SK-N-SH (cell line): Measurements from ENCODE around the gene PPP1R8. TPM values are rescaled to one million over a fixed set of nuclear protein-coding genes. Genes with fewer than 3 reads are reported as not detected.

Experiments
- CTCF ChIA-PET: fragments of 300-600, 350-600 bp; formaldehyde crosslinking; extraction: SDS; loops from one replicate; lab custom pipeline; 2021; lab: Yijun Ruan, JAX
- POLR2A ChIA-PET: fragments of 350-600 bp; sonication (Branson Sonifier 250); formaldehyde crosslinking; extraction: SDS; loops from one replicate; lab custom pipeline; 2020; ENCODE audit warnings: antibody characterized with exemption, inconsistent platforms; lab: Yijun Ruan, JAX
- DNase-seq: peaks from one replicate; pipeline ENCODE4 v3.0.0; 2012
- H2AFZ ChIP-seq: fragments of 200-600 bp; sonication (generic); 2 replicates; pipeline ENCODE4 v1.8.1; 2016; ENCODE audit warnings: antibody characterized with exemption, mild to moderate bottlenecking, low read depth
- H3F3A ChIP-seq: fragments of 200-600 bp; sonication (generic); replicated peaks from 2 replicates; pipeline ENCODE3; 2016; ENCODE audit warnings: antibody characterized with exemption, mild to moderate bottlenecking; ENCODE audit not compliant: insufficient read depth
- H3K27ac ChIP-seq, 2 experiments: fragments of 200-500 bp in 1 of 2; fragments of 200-600 bp in 1 of 2; sonication (Bioruptor generic) in 1 of 2; sonication (generic), shearing (Covaris generic) in 1 of 2; 2 replicates each; pipeline versions ENCODE4 v1.5.1 to v1.6.1; 2014 to 2016; ENCODE audit warnings: low read depth in 2 of 2, inconsistent platforms in 1 of 2, low read length in 1 of 2, mild to moderate bottlenecking in 1 of 2, mixed read lengths in 1 of 2
- H3K27me3 ChIP-seq: fragments of 200-600 bp; sonication (generic), shearing (Covaris generic); 2 replicates; pipeline ENCODE4 v1.6.1; 2016; ENCODE audit warnings: mixed run types; ENCODE audit not compliant: insufficient read depth
- H3K36me3 ChIP-seq, 2 experiments: fragments of 200-500 bp in 1 of 2; fragments of 200-600 bp in 1 of 2; sonication (Bioruptor generic) in 1 of 2; sonication (generic) in 1 of 2; replicated peaks in 1 of 2; 2 replicates each; pipeline versions ENCODE3 to v1.5.1; 2014 to 2016; ENCODE audit warnings: low read length in 1 of 2, mild to moderate bottlenecking in 1 of 2; ENCODE audit not compliant: insufficient read depth in 2 of 2, control insufficient read depth in 1 of 2
- H3K4me1 ChIP-seq, 2 experiments: fragments of 200-500 bp in 1 of 2; fragments of 200-600 bp in 1 of 2; sonication (Bioruptor generic) in 1 of 2; sonication (generic), shearing (Covaris generic) in 1 of 2; 2 replicates each; pipeline versions ENCODE4 v1.5.1 to v1.6.1; 2014 to 2016; ENCODE audit warnings: low read depth in 1 of 2, low read length in 1 of 2, mixed run types in 1 of 2; ENCODE audit not compliant: insufficient read depth in 2 of 2, control insufficient read depth in 1 of 2
- H3K4me2 ChIP-seq: fragments of 200-600 bp; sonication (generic), shearing (Covaris generic); 2 replicates; pipeline ENCODE4 v1.6.1; 2017; ENCODE audit warnings: mixed run types
- H3K4me3 ChIP-seq, 2 experiments: fragments of 200-500 bp in 1 of 2; fragments of 200-600 bp in 1 of 2; sonication (Bioruptor generic) in 1 of 2; sonication (generic), shearing (Covaris generic) in 1 of 2; 2 replicates each; pipeline versions ENCODE4 v1.5.1 to v1.8.1; 2014 to 2016; ENCODE audit warnings: low read depth in 2 of 2, inconsistent platforms in 1 of 2, low read length in 1 of 2, mild to moderate bottlenecking in 1 of 2, mixed read lengths in 1 of 2, moderate library complexity in 1 of 2
- H3K79me2 ChIP-seq: fragments of 200-600 bp; sonication (generic); 2 replicates; pipeline ENCODE4 v1.8.1; 2017; ENCODE audit warnings: mild to moderate bottlenecking; ENCODE audit not compliant: insufficient read depth
- H3K9ac ChIP-seq: fragments of 200-600 bp; sonication (generic); 2 replicates; pipeline ENCODE4 v1.6.1; 2017; ENCODE audit warnings: mixed run types
- H3K9me2 ChIP-seq: fragments of 200-600 bp; sonication (generic); 2 replicates; pipeline ENCODE4 v1.6.1; 2017; ENCODE audit warnings: mixed run types
- H3K9me3 ChIP-seq: fragments of 200-600 bp; sonication (generic); 2 replicates; pipeline ENCODE4 v1.6.1; 2017; ENCODE audit warnings: mixed run types, mild to moderate bottlenecking, moderate library complexity
- H4K20me1 ChIP-seq: fragments of 200-600 bp; sonication (generic); 2 replicates; pipeline ENCODE4 v1.6.1; 2017; ENCODE audit warnings: mild to moderate bottlenecking, mixed run types; ENCODE audit not compliant: insufficient read depth
- ELF1 ChIP-seq: IDR thresholded peaks from 2 replicates; pipeline ENCODE4 v1.4.0; 2012
- EZH2phosphoT487 ChIP-seq: fragments of 200-600 bp; sonication (generic); IDR thresholded peaks from 2 replicates; pipeline ENCODE4 v1.6.1; 2017; ENCODE audit warnings: low read depth, mixed run types, mild to moderate bottlenecking, antibody characterized with exemption, moderate library complexity, borderline replicate concordance
- GATA2 ChIP-seq: sonication (generic); formaldehyde crosslinking; IDR thresholded peaks from 2 replicates; pipeline ENCODE4 v1.5.0; 2020; ENCODE audit warnings: mild to moderate bottlenecking, missing genetic modification reagents
- MEF2A ChIP-seq: IDR thresholded peaks from 2 replicates; pipeline ENCODE4 v1.4.0; 2012; ENCODE audit warnings: low read depth, borderline replicate concordance
- MXI1 ChIP-seq: IDR thresholded peaks from 2 replicates; pipeline ENCODE4 v1.6.1; 2012; ENCODE audit warnings: mild to moderate bottlenecking, low read depth, low read length, improper control_type of control experiment
- NFIC ChIP-seq: IDR thresholded peaks from 2 replicates; pipeline ENCODE4 v1.4.0; 2012; ENCODE audit warnings: borderline replicate concordance
- RAD21 ChIP-seq: IDR thresholded peaks from 2 replicates; pipeline ENCODE4 v1.6.1; 2012; ENCODE audit warnings: mild to moderate bottlenecking, low read length
- RCOR1 ChIP-seq: fragments of 150-350 bp; IDR thresholded peaks from 2 replicates; pipeline ENCODE4 v1.6.1; 2017; ENCODE audit warnings: antibody characterized with exemption, low read length
- SIN3A ChIP-seq: IDR thresholded peaks from 2 replicates; pipeline ENCODE4 v1.6.1; 2012; ENCODE audit warnings: low read depth, mild to moderate bottlenecking, low read length, moderate library complexity, borderline replicate concordance
- SMC3 ChIP-seq: IDR thresholded peaks from 2 replicates; pipeline ENCODE4 v1.6.1; 2012; ENCODE audit warnings: low read depth, low read length, improper control_type of control experiment
- TAF1 ChIP-seq: IDR thresholded peaks from 2 replicates; pipeline ENCODE4 v1.6.1; 2012; ENCODE audit warnings: low read depth, mild to moderate bottlenecking, low read length, moderate library complexity, borderline replicate concordance
- TCF12 ChIP-seq: IDR thresholded peaks from 2 replicates; pipeline ENCODE4 v1.4.0; 2012
- YY1 ChIP-seq: IDR thresholded peaks from 2 replicates; pipeline ENCODE4 v1.4.0; 2012; ENCODE audit warnings: low read depth, mild to moderate bottlenecking
- WGBS: methylation state at CpG from one replicate; pipeline ENCODE4 v1.1.6; 2017; ENCODE audit warnings: low lambda C conversion rate; 5-methylcytosine and 5-hydroxymethylcytosine counted together
- polyA plus RNA-seq, 3 experiments: library from polyadenylated mRNA; depleted of rRNA; stranded (reverse); fragments of >200 nt; gene quantifications; 2 replicates each; pipeline ENCODE4 v1.2.3, GENCODE V29; 2012
- TF ChIP-seq, protein P1 (sequence below): IDR thresholded peaks from 2 replicates; pipeline ENCODE4 v1.4.0; 2012; ENCODE audit warnings: low read depth
- TF ChIP-seq, protein P2 (sequence below): IDR thresholded peaks from 2 replicates; pipeline ENCODE4; 2012
- TF ChIP-seq, protein P3 (sequence below): fragments of 200-600 bp; sonication (generic); IDR thresholded peaks from 2 replicates; pipeline ENCODE4 v1.6.1; 2017; ENCODE audit warnings: antibody characterized with exemption, mild to moderate bottlenecking, moderate library complexity
- TF ChIP-seq, protein P4 (sequence below): IDR thresholded peaks from 2 replicates; pipeline ENCODE4 v1.4.0; 2012; ENCODE audit warnings: low read depth, borderline replicate concordance
- TF ChIP-seq, protein P5 (sequence below): IDR thresholded peaks from 2 replicates; pipeline ENCODE4 v1.6.1; 2012; ENCODE audit warnings: mild to moderate bottlenecking, low read depth, low read length, moderate library complexity

Gene PPP1R8
- polyA plus RNA-seq, 1 of the 3 experiments (the other 2 are of a cell fraction), result 41.8 TPM

DNA sequence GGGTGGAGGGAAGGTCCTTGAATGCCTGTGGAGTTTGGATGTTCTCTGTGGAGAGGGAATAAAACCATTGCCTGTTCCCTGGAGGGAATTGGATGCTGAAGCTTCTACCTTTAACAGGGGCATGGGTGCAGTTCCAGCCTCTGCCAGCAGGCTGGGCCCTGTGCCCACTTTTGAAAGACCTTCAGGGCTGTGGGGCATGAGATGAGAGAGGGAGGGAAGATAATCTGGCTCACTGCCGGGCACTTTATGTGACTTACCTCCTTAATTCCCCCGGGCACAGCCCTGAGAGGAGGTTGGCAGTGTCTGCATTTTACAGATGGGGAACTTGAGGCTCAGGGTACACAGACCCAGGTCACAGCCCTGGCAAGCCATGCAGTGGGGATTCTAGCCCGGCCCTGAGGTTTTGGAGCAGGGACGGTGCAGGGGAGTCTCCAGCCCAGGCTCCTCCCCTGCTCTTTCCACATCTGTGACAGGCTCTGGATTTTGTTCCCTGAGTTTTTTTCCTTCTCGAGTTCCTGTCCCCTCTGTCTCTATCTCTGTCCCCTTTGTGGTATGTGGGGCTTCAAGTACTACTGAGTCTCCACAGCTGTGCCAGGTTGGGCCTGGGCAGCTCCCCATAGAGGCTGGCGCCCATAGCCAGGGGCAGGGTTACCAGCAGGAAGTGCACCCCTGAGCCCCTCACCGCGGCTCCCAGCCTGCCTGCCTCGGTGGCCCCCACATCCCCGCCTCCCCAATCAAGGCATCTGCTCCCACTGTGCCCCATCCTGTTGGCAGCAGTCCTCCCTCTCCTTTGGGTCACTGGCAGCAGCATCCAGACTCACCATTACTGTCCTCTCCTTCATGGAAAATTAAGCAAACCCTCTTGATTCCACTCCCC is 27.7 kb downstream of the PPP1R8 start:
- Histone ChIP-seq H3K79me2 (no peaks in the 10 kb centered on the region), H3K36me3 (no peaks in the 10 kb centered on the region), H2AFZ (no peak overlapping the region), H4K20me1 (no peaks in the 10 kb centered on the region), H3K4me3 (peak overlapping the region in 1 of 2 experiments; percentile 33; a peak in 1 of 4 replicates), H3K27ac (no peak overlapping the region), H3K9ac (no peak overlapping the region), H3K27me3 (no peaks in the 10 kb centered on the region), H3K9me2 (no peaks in the 10 kb centered on the region), H3K9me3 (no peaks in the 10 kb centered on the region), H3K4me2 (no peak overlapping the region), H3F3A (peaks cover 8% of the 10 kb centered on the region), H3K4me1 (peaks cover 6% of the 10 kb centered on the region in 2 experiments; a peak in 3 of 4 replicates)
- 49% methylated on average over 10 of the region's 10 CpGs for WGBS
- POLR2A ChIA-PET, result no interaction called here
- DNase-seq, result peak; percentile 89
- CTCF ChIA-PET, result interaction anchor here (0.5 to 3.1 kb wide), 61 partner anchors 8 to 742 kb away, joined by 3 to 40 read pairs (median 4); partner anchors contain the start of genes EYA3 and IFI6
- TF ChIP-seq, protein P1, sequence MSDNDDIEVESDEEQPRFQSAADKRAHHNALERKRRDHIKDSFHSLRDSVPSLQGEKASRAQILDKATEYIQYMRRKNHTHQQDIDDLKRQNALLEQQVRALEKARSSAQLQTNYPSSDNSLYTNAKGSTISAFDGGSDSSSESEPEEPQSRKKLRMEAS, result no peak
- TF ChIP-seq, protein P2, sequence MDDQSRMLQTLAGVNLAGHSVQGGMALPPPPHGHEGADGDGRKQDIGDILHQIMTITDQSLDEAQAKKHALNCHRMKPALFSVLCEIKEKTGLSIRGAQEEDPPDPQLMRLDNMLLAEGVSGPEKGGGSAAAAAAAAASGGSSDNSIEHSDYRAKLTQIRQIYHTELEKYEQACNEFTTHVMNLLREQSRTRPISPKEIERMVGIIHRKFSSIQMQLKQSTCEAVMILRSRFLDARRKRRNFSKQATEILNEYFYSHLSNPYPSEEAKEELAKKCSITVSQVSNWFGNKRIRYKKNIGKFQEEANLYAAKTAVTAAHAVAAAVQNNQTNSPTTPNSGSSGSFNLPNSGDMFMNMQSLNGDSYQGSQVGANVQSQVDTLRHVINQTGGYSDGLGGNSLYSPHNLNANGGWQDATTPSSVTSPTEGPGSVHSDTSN, result no peak
- peak; percentile 88 for TF ChIP-seq SMC3
- TF ChIP-seq GATA2 (CRISPR knock-in tag), result no peak
- no peak for TF ChIP-seq YY1
- TF ChIP-seq RCOR1, result 0 out of 2 replicates have a peak, but pooled peaks have one; percentile 30
- TF ChIP-seq TCF12, result no peak
- no peak for TF ChIP-seq ELF1
- peak; percentile 56; the same call in 1 of the 2 replicates for TF ChIP-seq NFIC
- peak; percentile 51; the same call in 1 of the 2 replicates for TF ChIP-seq MXI1
- peak; percentile 98 for TF ChIP-seq RAD21
- no peak for TF ChIP-seq EZH2phosphoT487
- no peak for TF ChIP-seq TAF1
- TF ChIP-seq, protein P3, sequence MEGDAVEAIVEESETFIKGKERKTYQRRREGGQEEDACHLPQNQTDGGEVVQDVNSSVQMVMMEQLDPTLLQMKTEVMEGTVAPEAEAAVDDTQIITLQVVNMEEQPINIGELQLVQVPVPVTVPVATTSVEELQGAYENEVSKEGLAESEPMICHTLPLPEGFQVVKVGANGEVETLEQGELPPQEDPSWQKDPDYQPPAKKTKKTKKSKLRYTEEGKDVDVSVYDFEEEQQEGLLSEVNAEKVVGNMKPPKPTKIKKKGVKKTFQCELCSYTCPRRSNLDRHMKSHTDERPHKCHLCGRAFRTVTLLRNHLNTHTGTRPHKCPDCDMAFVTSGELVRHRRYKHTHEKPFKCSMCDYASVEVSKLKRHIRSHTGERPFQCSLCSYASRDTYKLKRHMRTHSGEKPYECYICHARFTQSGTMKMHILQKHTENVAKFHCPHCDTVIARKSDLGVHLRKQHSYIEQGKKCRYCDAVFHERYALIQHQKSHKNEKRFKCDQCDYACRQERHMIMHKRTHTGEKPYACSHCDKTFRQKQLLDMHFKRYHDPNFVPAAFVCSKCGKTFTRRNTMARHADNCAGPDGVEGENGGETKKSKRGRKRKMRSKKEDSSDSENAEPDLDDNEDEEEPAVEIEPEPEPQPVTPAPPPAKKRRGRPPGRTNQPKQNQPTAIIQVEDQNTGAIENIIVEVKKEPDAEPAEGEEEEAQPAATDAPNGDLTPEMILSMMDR, result peak; percentile 97
- TF ChIP-seq, protein P4, sequence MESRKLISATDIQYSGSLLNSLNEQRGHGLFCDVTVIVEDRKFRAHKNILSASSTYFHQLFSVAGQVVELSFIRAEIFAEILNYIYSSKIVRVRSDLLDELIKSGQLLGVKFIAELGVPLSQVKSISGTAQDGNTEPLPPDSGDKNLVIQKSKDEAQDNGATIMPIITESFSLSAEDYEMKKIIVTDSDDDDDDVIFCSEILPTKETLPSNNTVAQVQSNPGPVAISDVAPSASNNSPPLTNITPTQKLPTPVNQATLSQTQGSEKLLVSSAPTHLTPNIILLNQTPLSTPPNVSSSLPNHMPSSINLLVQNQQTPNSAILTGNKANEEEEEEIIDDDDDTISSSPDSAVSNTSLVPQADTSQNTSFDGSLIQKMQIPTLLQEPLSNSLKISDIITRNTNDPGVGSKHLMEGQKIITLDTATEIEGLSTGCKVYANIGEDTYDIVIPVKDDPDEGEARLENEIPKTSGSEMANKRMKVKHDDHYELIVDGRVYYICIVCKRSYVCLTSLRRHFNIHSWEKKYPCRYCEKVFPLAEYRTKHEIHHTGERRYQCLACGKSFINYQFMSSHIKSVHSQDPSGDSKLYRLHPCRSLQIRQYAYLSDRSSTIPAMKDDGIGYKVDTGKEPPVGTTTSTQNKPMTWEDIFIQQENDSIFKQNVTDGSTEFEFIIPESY, result no peak
- TF ChIP-seq, protein P5, sequence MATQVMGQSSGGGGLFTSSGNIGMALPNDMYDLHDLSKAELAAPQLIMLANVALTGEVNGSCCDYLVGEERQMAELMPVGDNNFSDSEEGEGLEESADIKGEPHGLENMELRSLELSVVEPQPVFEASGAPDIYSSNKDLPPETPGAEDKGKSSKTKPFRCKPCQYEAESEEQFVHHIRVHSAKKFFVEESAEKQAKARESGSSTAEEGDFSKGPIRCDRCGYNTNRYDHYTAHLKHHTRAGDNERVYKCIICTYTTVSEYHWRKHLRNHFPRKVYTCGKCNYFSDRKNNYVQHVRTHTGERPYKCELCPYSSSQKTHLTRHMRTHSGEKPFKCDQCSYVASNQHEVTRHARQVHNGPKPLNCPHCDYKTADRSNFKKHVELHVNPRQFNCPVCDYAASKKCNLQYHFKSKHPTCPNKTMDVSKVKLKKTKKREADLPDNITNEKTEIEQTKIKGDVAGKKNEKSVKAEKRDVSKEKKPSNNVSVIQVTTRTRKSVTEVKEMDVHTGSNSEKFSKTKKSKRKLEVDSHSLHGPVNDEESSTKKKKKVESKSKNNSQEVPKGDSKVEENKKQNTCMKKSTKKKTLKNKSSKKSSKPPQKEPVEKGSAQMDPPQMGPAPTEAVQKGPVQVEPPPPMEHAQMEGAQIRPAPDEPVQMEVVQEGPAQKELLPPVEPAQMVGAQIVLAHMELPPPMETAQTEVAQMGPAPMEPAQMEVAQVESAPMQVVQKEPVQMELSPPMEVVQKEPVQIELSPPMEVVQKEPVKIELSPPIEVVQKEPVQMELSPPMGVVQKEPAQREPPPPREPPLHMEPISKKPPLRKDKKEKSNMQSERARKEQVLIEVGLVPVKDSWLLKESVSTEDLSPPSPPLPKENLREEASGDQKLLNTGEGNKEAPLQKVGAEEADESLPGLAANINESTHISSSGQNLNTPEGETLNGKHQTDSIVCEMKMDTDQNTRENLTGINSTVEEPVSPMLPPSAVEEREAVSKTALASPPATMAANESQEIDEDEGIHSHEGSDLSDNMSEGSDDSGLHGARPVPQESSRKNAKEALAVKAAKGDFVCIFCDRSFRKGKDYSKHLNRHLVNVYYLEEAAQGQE, result no peak
- TF ChIP-seq MEF2A, result no peak
- TF ChIP-seq SIN3A, result no peak
